ENCODE results near the gene DRC7. TPM values are rescaled to one million over a fixed set of nuclear protein-coding genes. Genes with fewer than 3 reads are reported as not detected.
"Not testable (repeated sequence)": the region's sequence is repeated elsewhere in the genome, so short reads cannot be mapped to it uniquely, and the experiment has no call there.

The DRC7 gene
- total RNA-seq, 1 donor from 2014 or later = not detected

- no peak for DNase-seq
- no peaks in the 10 kb centered on the region for H3K36me3 Mint-ChIP-seq (ENCODE audit: unreplicated experiment)
- peaks cover 8% of the 10 kb centered on the region for H3K27me3 Mint-ChIP-seq (ENCODE audit: unreplicated experiment)
- TF ChIP-seq CTCF (IDR thresholded peaks at IDR 0.05; ENCODE audit: partially characterized antibody, unreplicated experiment) = no peak
- no peaks in the 10 kb centered on the region for H3K4me1 Mint-ChIP-seq (ENCODE audit: low read depth, unreplicated experiment)
- no peak within 1 kb of the TSS for H3K4me3 Mint-ChIP-seq (ENCODE audit: unreplicated experiment)
- H3K9me3 Mint-ChIP-seq (ENCODE audit: unreplicated experiment) = peaks cover 5% of the 10 kb centered on the region
- H3K27ac Mint-ChIP-seq (ENCODE audit: unreplicated experiment) = no peak within 1 kb of the TSS
Observed at GRCh38 chr16:57668263-57668571, 26.4 kb upstream of the DRC7 start, which contains the start of gene ADGRG3. Gene ADGRG3, plus strand, starts transcription at chr16:57668306. Its CDS starts 42 bp downstream, at chr16:57668348.

- Mint-ChIP-seq H3K9me3 (ENCODE audit: unreplicated experiment) (peaks cover 9% of the 10 kb centered on the region), H3K4me1 (ENCODE audit: low read depth, unreplicated experiment) (no peaks in the 10 kb centered on the region), H3K27me3 (ENCODE audit: unreplicated experiment) (peaks cover 8% of the 10 kb centered on the region), H3K4me3 (ENCODE audit: unreplicated experiment) (no peak overlapping the region), H3K27ac (ENCODE audit: unreplicated experiment) (no peak overlapping the region), H3K36me3 (ENCODE audit: unreplicated experiment) (no peaks in the 10 kb centered on the region)
- DNase-seq = no peak
- no peak for TF ChIP-seq CTCF (IDR thresholded peaks at IDR 0.05; ENCODE audit: partially characterized antibody, unreplicated experiment)
Observed at GRCh38 chr16:57668630-57669475, 25.8 kb upstream of the DRC7 start.

GRCh38 chr16:57669476-57670162 lies 25.0 kb upstream of the DRC7 start:
- H3K4me3 Mint-ChIP-seq (ENCODE audit: unreplicated experiment) = no peak overlapping the region
- no peaks in the 10 kb centered on the region for H3K36me3 Mint-ChIP-seq (ENCODE audit: unreplicated experiment)
- H3K4me1 Mint-ChIP-seq (ENCODE audit: low read depth, unreplicated experiment) = no peaks in the 10 kb centered on the region
- H3K9me3 Mint-ChIP-seq (ENCODE audit: unreplicated experiment) = peaks cover 8% of the 10 kb centered on the region
- no peak for TF ChIP-seq CTCF (IDR thresholded peaks at IDR 0.05; ENCODE audit: partially characterized antibody, unreplicated experiment)
- DNase-seq = no peak
- H3K27me3 Mint-ChIP-seq (ENCODE audit: unreplicated experiment) = peaks cover 8% of the 10 kb centered on the region
- H3K27ac Mint-ChIP-seq (ENCODE audit: unreplicated experiment) = no peak overlapping the region

GRCh38 chr16:57670196-57670595 lies 24.4 kb upstream of the DRC7 start:
- Mint-ChIP-seq H3K36me3 (ENCODE audit: unreplicated experiment) (no peaks in the 10 kb centered on the region), H3K4me3 (ENCODE audit: unreplicated experiment) (no peak overlapping the region), H3K27me3 (ENCODE audit: unreplicated experiment) (peaks cover 5% of the 10 kb centered on the region), H3K4me1 (ENCODE audit: low read depth, unreplicated experiment) (no peaks in the 10 kb centered on the region), H3K27ac (ENCODE audit: unreplicated experiment) (no peak overlapping the region), H3K9me3 (ENCODE audit: unreplicated experiment) (peaks cover 7% of the 10 kb centered on the region)
- TF ChIP-seq CTCF (IDR thresholded peaks at IDR 0.05; ENCODE audit: partially characterized antibody, unreplicated experiment) = no peak
- DNase-seq = no peak

- not testable (repeated sequence) for H3K9me3 Mint-ChIP-seq (ENCODE audit: unreplicated experiment); H3K36me3 Mint-ChIP-seq (ENCODE audit: unreplicated experiment); H3K4me1 Mint-ChIP-seq (ENCODE audit: low read depth, unreplicated experiment); H3K27me3 Mint-ChIP-seq (ENCODE audit: unreplicated experiment); H3K27ac Mint-ChIP-seq (ENCODE audit: unreplicated experiment); H3K4me3 Mint-ChIP-seq (ENCODE audit: unreplicated experiment); DNase-seq
Observed at GRCh38 chr16:57671451-57671850, 23.2 kb upstream of the DRC7 start.

Measured in glutamatergic neuron (in vitro differentiated cells).